Stimulated activated naive B cell treated with anti-CD40 and anti-IgM and Interleukin-4, amounts not matched to agents 10 μg/mL and 1 μg/mL and 100 μg/mL, for 72 hours (primary cell): ENCODE measurements around the gene BTBD9.
A peak's percentile ranks its signal among the peaks of the same experiment; 100 is the strongest.

Experiments
- ATAC-seq, 2 donors: fragments of 150-1000 bp; cut with Tn5 transposase; replicated peaks; 2 replicates each; pipeline ENCODE4 v1.10.0; 2021; ENCODE audit warnings: moderate library complexity in 1 of 2
- DNase-seq: peaks from one replicate; pipeline ENCODE4 v3.0.0; 2021
- H3K27ac Mint-ChIP-seq: one replicate; pipeline ENCODE4 v1.8.0; 2022; ENCODE audit warnings: mild to moderate bottlenecking, mixed read lengths
- H3K27me3 Mint-ChIP-seq, 2 donors: one replicate each; pipeline ENCODE4 v1.8.0; 2022; ENCODE audit warnings: mixed read lengths in 2 of 2
- H3K36me3 Mint-ChIP-seq, 2 donors: one replicate each; pipeline ENCODE4 v1.8.0; 2022; ENCODE audit warnings: mixed read lengths in 2 of 2, mild to moderate bottlenecking in 1 of 2
- H3K4me1 Mint-ChIP-seq, 2 donors: one replicate each; pipeline ENCODE4 v1.8.0; 2022; ENCODE audit warnings: mixed read lengths in 2 of 2, mild to moderate bottlenecking in 1 of 2
- H3K4me3 Mint-ChIP-seq, 2 donors: one replicate each; pipeline ENCODE4 v1.8.0; 2022; ENCODE audit warnings: mild to moderate bottlenecking in 2 of 2, mixed read lengths in 2 of 2, moderate library complexity in 1 of 2
- H3K9me3 Mint-ChIP-seq, 2 donors: one replicate each; pipeline ENCODE4 v1.8.0; 2022; ENCODE audit warnings: mixed read lengths in 2 of 2, mild to moderate bottlenecking in 1 of 2

BTBD9 gene

DNA sequence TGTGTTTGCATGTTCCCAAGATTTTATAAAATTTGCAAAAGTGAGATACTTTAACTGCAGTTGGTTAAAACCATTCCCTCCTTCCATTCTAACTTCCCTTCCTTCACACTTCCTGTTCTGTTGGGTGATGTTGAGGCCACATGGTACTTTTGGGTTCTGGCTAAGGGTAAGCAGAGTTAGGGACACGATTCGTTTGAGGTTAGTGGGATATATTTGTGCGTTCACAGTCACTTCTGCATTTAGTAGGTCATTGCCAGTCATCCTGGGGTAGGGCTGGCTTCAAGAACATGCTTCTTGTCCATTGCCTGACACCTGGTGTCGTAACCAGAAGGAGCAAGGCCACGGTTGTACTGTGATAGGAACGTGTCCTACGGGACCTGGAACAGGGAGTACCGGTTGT lies 480.1 kb downstream of the BTBD9 start:
- ATAC-seq (peak in 1 of 2 donors; percentile 29), DNase-seq (no peak)
- Mint-ChIP-seq H3K9me3 (peaks cover 0 to 1% of the 10 kb centered on the region in 2 donors), H3K27ac (no peak overlapping the region), H3K4me1 (peaks cover 0 to 6% of the 10 kb centered on the region in 2 donors), H3K27me3 (no peaks in the 10 kb centered on the region), H3K4me3 (no peak overlapping the region), H3K36me3 (peaks cover 35 to 54% of the 10 kb centered on the region in 2 donors)

DNA sequence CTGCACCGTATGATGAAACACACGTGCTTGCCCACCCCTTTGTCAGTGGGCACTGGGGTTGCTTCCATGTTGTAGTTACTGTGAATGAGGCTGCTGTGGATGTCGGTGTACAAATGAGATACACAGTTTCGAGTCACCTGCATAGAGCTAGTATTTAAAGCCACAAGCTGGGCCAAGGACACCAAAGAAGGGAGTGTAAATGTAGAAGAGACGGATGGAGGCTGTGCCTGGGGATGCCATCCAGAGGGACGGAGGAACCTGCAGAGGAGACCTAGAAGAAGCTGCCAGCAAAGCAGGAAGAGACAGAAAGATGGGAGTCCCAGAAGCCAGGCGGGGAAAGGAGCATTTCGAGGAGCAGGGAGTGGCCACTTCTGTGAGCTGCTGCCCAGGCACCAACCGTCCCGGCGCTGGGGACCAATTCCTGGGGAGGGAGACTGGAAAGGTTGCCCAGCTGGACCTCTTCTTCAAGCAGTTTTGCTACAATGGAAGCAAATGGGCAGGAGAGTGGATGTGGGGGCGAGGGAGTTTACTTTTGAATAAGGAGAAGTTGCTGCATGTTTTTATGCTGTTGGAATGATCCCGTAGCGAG lies 480.9 kb downstream of the BTBD9 start:
- Mint-ChIP-seq H3K4me1 (peaks cover 0 to 6% of the 10 kb centered on the region in 2 donors), H3K27ac (peak overlapping the region; percentile 2), H3K9me3 (peaks cover 0 to 1% of the 10 kb centered on the region in 2 donors), H3K36me3 (peaks cover 33 to 54% of the 10 kb centered on the region in 2 donors), H3K4me3 (no peak overlapping the region), H3K27me3 (no peaks in the 10 kb centered on the region)
- DNase-seq (no peak), ATAC-seq (no peak)

DNA sequence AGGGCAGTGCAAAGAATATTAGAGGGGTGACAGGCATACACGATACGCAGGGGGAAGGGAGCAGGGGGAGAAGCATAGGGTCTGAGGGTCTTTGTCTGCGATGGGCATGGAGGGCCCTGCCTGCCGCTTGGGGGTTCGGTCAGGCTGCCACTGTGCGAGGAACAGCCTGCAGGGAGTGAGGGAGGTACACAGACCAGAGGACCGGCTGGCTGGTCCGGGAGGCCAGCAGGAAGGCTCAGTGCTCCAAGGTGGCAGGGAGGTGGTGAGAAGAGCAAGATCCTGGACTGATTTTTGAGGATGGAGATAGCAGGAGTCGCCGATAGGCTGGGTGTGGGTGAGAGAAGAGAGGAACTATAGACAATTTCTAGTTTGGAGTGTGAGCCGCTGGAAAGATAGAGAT lies 481.8 kb downstream of the BTBD9 start:
- ATAC-seq (no peak), DNase-seq (no peak)
- Mint-ChIP-seq H3K36me3 (peaks cover 37 to 57% of the 10 kb centered on the region in 2 donors), H3K4me1 (peaks cover 0 to 10% of the 10 kb centered on the region in 2 donors), H3K4me3 (no peak overlapping the region), H3K27me3 (no peaks in the 10 kb centered on the region), H3K27ac (peak overlapping the region; percentile 49), H3K9me3 (peaks cover 0 to 1% of the 10 kb centered on the region in 2 donors)

DNA sequence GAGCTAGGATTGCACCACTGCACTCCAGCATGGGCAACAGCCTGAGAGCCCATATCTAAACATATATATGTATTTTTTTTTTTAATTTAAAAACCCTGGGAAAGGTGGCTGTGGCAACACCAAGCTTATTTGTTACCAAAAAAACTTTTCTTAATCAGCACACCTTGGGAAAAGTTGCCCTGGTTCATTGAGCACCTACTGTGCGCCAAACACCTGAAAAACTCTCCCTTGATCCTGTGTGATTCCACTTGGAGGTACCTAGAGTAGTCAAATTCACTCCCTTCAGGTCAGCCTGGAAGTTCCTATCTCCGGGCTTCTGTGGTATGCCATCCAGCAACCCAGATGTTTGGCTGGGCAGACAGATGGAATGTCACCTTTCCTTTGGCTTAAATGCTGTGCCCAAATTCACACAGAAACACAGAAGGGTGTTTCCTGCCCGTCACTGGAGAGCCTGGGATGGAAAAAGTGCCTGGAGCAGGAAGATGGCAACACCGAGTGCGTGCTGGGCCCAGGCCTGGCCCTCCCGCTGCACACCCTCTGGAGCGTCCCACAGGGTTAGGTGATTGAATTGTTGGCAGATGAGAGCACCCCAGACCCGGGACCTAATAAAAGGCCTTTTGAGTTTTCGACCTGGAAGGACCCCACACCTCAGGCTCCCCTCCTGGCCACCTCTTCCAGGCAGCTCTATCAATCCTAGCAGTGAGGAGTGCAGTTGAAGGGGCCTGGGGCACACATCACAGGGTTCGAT lies 482.7 kb downstream of the BTBD9 start:
- ATAC-seq (no peak), DNase-seq (no peak)
- Mint-ChIP-seq H3K9me3 (peaks cover 0 to 1% of the 10 kb centered on the region in 2 donors), H3K4me3 (no peak overlapping the region), H3K4me1 (peaks cover 0 to 10% of the 10 kb centered on the region in 2 donors), H3K27me3 (no peaks in the 10 kb centered on the region), H3K27ac (peak overlapping the region; percentile 37), H3K36me3 (peaks cover 43 to 64% of the 10 kb centered on the region in 2 donors)

DNA sequence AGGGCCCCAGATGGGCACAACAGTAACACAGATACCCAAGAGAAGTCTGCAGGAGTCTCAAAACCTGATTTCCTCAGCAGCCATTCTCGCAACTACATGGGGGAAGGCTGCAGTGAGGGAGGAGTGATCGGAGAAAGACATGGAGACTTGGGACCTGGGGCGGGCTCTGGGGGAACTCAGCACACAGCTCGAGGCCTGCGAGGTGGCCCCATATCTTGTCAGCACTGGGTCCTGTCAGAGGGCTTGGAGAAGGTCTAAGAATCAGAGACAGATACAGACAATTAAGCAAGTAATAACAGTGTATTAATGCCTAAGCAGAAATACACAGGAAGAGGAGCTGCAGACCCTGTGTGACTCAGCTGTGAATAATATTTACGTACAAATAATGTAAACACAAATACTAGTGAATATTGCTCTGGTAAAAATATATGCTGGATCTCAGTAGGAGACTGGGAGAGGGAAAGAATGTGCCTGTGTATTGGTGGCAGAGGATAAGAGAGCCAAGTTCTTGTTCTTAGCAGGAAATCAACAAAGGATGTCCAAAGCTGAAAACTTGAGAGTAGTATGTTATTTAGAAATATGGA lies 484.0 kb downstream of the BTBD9 start:
- H3K4me3 Mint-ChIP-seq = no peak overlapping the region
- ATAC-seq = no peak
- H3K36me3 Mint-ChIP-seq = peaks cover 39 to 58% of the 10 kb centered on the region in 2 donors
- DNase-seq = no peak
- no peaks in the 10 kb centered on the region for H3K27me3 Mint-ChIP-seq
- H3K27ac Mint-ChIP-seq = no peak overlapping the region
- peaks cover 0 to 1% of the 10 kb centered on the region in 2 donors for H3K9me3 Mint-ChIP-seq
- peaks cover 0 to 6% of the 10 kb centered on the region in 2 donors for H3K4me1 Mint-ChIP-seq

DNA sequence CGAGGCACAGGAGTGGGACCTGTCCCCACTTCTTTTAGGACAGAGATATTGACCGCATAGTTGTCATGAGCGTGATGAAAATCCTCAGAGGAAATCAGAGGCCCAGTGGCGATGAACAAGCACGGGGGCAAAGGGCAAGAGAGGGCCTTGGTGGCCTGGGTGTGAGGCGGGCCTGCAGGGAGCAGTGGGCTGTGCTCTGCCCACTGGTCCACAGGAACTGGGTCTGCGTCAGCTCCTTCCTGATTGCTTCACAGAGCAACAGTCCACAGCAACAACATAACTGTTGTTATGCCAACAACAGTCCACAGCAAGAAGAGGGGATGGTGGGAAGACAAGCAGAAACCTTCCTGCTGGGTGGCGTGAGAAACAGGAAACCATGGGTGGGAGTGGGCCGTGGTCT lies 484.6 kb downstream of the BTBD9 start:
- H3K9me3 Mint-ChIP-seq = peaks cover 0 to 1% of the 10 kb centered on the region in 2 donors
- peaks cover 34 to 56% of the 10 kb centered on the region in 2 donors for H3K36me3 Mint-ChIP-seq
- H3K27ac Mint-ChIP-seq = peak overlapping the region; percentile 79
- H3K4me3 Mint-ChIP-seq = no peak overlapping the region
- ATAC-seq (no peak), DNase-seq (no peak)
- peaks cover 0 to 6% of the 10 kb centered on the region in 2 donors for H3K4me1 Mint-ChIP-seq
- H3K27me3 Mint-ChIP-seq = no peaks in the 10 kb centered on the region

DNA sequence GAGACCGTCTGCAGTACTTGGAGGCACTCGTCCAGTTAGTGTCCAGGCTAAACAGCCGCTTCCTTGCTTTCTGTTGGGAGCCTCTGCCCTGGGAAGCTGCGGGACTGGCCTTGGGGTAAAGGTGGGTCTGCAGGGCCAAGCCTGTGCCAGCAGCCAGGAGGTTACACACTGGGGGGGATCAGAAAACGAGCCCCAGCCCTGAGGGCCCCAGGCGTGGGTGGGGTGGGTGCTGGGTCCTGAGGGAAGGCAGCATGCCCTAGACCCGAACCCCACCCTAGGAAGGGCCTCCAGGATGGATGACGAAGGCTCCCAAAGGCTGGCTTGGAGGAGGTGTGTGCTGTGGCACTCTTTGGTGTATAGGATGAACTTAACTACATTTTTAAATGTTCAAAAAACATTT lies 485.0 kb downstream of the BTBD9 start:
- ATAC-seq (no peak), DNase-seq (no peak)
- Mint-ChIP-seq H3K27ac (no peak overlapping the region), H3K4me1 (peaks cover 0 to 6% of the 10 kb centered on the region in 2 donors), H3K9me3 (peaks cover 0 to 1% of the 10 kb centered on the region in 2 donors), H3K4me3 (no peak overlapping the region), H3K27me3 (no peaks in the 10 kb centered on the region), H3K36me3 (peaks cover 33 to 51% of the 10 kb centered on the region in 2 donors)

DNA sequence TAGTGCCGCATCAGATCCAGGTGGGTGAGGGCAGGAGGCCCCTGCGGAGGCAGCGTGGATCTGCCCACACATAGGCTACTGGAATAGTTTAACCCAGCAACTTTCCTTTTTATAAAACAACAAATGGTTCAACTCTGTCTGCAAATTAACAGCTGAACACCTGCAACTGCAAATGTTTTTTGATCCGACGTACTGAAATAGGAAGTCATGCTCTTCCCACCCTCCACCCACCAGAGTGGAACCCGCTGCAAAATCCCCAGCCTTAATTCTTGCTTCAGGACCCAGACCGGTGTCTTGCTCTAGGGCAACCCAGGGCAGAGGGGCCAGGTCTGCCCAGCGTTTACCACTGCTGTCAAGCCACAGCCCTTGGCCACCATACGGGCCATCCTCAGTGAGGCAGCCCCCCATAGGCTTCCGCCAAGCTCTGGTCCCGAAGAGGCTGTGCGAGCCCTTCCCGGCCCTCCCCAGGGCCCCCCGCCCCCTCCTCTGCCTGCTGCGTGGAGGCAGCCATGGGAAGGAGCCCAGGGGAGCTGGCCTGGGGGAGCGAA lies 485.9 kb downstream of the BTBD9 start:
- H3K36me3 Mint-ChIP-seq = peaks cover 32 to 46% of the 10 kb centered on the region in 2 donors
- DNase-seq = no peak

DNA sequence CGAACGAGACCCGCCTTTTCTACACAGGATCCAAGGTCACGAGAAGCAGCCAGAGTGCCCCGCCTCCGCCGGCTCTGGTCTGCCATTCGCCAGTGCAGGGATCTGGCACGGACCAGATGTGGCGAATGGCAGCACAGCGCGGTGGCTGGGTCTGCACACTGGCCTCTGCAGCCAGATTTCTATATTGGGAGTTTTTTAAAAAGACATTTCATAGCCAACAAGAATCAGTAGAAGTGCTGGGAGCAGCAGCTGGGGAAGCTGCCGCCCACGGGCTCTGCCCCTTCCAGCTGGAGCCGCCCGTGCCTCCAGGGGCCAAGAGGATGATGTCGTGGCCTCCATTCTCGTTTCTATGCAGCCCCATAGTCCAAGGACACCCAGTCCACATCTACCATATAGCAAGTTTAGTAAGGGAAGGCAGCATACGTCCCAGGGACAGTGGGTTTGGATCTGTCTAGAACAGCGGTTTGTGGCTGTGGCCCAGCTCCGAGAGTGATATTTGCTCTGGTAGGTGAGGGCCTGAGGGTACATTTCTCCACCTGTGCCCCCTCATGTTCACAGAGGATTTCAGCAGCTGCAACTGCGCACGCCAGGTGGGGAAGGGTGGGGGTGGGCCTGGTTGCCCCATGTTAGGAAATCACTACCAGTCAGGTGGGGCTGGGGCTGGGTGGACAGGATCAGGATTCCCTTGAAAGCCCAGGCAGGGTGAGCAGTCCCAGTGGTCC lies 486.5 kb downstream of the BTBD9 start:
- peaks cover 32 to 47% of the 10 kb centered on the region in 2 donors for H3K36me3 Mint-ChIP-seq
- ATAC-seq (no peak), DNase-seq (no peak)
- no peaks in the 10 kb centered on the region for H3K27me3 Mint-ChIP-seq
- H3K4me1 Mint-ChIP-seq = peaks cover 0 to 6% of the 10 kb centered on the region in 2 donors
- no peak overlapping the region for H3K4me3 Mint-ChIP-seq
- H3K27ac Mint-ChIP-seq = peak overlapping the region; percentile 25
- no peaks in the 10 kb centered on the region for H3K9me3 Mint-ChIP-seq

More for the DNA sequence above, 485.9 kb downstream of the BTBD9 start:
- H3K9me3 Mint-ChIP-seq = peaks cover 0 to 1% of the 10 kb centered on the region in 2 donors
- peaks cover 0 to 6% of the 10 kb centered on the region in 2 donors for H3K4me1 Mint-ChIP-seq
- ATAC-seq = peak; percentile 27 to 36
- H3K4me3 Mint-ChIP-seq = no peak overlapping the region
- H3K27ac Mint-ChIP-seq = no peak overlapping the region
- H3K27me3 Mint-ChIP-seq = no peaks in the 10 kb centered on the region

DNA sequence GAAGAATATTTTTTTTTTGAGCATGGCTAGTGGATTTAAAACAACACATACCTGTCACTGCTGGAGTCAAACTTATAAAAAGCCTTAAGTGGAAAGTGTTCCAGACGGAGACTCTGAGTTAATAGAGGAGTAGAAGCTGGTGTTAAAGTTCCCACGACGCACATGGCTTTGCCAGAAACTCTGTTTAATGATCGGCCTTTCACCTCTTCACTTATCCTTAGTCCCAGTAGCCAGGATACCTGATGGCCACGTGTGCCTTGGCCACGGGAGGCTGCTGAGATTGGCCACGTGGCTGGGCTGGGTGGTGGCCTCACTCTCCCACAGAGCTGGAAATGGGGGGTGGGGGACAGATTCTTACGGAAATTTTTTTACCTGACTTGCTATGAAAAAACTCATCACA lies 487.1 kb downstream of the BTBD9 start:
- no peak for DNase-seq
- Mint-ChIP-seq H3K27me3 (no peaks in the 10 kb centered on the region), H3K4me1 (peaks cover 5 to 8% of the 10 kb centered on the region in 2 donors), H3K36me3 (peaks cover 30 to 45% of the 10 kb centered on the region in 2 donors), H3K9me3 (no peaks in the 10 kb centered on the region), H3K4me3 (no peak overlapping the region), H3K27ac (no peak overlapping the region)
- ATAC-seq = no peak

DNA sequence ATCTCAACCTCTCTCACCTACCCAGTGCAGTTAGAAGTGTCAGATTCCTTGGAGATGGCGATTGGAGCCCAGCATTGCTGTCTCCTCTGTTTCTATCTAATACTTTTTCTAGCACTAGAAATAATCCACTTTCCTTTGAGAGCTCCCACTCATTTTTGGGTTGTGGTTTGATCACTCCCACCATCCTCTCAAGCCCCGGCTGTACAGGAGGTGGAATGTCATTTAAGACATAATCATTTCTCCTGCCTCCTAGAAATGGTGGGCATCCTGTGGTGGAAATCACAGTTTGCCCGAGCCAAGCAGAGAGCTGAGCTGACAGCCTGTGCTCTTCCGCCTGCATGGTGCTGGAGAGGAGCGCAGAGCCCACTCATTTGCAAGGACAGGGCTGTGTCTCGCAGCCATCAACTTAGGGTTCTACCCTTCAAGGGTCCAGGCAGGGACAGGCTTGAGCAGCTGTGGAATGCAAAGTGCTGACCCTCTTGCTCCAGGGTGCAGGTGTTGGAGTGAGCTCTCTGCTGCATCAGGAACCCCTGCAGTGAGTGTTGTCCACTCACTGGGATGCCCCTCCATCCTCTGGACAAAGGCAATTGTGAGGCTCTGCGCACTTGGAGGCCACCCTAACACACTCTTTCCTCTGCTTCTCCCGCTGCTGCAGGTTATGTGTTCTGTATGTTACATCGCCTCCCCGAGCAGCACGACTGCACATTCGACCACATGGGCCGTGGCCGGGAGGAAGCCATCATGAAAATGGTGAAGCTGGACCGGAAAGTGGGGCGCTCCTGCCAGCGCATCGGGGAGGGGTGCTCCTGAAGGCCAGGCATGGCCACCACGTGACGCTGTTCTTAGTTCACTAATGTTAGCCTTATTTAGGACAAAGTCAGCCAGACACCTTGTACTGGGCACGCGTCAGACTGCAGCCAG lies 487.9 kb downstream of the BTBD9 start:
- H3K27me3 Mint-ChIP-seq = no peaks in the 10 kb centered on the region
- no peak for DNase-seq

DNA sequence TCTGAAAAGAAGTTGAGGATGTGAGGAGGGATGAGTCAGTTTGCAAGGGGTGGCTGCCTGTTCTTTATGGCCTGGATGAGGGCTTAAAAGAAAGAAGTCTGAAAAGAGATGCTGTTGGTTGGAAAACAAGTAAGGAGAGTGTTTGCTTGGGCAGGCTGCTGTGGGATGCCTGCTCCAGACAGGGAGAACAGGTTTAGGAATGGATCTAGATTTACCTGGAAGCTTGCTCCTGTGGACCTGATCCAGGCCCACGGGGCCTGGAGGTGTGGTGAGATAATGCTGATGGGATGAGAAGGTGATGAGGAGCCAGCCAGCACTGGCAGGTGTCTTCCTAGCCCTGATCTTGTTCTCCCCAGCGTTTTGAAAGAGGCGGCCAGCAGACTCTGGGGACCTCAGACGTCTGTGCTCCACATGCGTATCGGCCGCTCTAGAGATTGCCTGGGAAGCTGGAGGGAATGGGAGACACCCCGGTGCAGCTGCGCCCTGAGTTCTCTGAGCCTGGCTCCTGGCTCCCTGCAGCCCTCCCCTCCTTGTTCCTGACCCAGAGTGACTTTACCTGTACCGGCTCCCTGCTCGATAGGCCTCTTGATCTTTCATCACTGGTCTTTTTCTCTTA lies 488.9 kb downstream of the BTBD9 start:
- no peak for DNase-seq
- Mint-ChIP-seq H3K27me3 (no peaks in the 10 kb centered on the region), H3K9me3 (no peaks in the 10 kb centered on the region), H3K4me1 (peaks cover 10 to 11% of the 10 kb centered on the region in 2 donors), H3K27ac (peak overlapping the region; percentile 85), H3K36me3 (peaks cover 24 to 40% of the 10 kb centered on the region in 2 donors), H3K4me3 (no peak overlapping the region)
- ATAC-seq = no peak

More for the DNA sequence above, 487.9 kb downstream of the BTBD9 start:
- Mint-ChIP-seq H3K27ac (no peak overlapping the region), H3K9me3 (no peaks in the 10 kb centered on the region), H3K4me3 (no peak overlapping the region), H3K36me3 (peaks cover 24 to 38% of the 10 kb centered on the region in 2 donors), H3K4me1 (peaks cover 5 to 11% of the 10 kb centered on the region in 2 donors)
- ATAC-seq = no peak

DNA sequence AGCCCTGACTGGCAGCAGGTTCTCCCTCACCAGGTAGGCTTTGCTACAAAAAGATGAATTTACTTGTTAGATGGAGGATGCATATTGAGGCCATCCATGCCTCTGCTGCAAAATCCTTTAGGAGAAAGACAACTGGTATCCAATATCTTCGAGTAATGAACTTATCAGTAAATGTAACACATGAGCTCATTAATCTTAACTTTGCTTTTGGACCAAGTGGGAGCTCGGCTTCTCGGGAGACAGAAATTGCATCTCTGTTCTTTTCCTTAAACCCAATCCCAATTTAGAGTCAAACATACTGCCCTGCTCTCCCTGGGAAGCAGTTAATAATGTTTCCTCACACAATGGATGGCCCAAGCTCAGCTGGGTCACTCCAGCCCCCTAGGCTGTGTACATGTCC lies 489.7 kb downstream of the BTBD9 start:
- H3K4me3 Mint-ChIP-seq = no peak overlapping the region
- no peak overlapping the region for H3K27ac Mint-ChIP-seq
- H3K4me1 Mint-ChIP-seq = peaks cover 11 to 12% of the 10 kb centered on the region in 2 donors
- ATAC-seq (no peak), DNase-seq (no peak)
- H3K36me3 Mint-ChIP-seq = peaks cover 24 to 39% of the 10 kb centered on the region in 2 donors
- H3K27me3 Mint-ChIP-seq = no peaks in the 10 kb centered on the region
- H3K9me3 Mint-ChIP-seq = no peaks in the 10 kb centered on the region
